ENCODE data around the gene PRRT1.
A peak's percentile ranks its signal among the peaks of the same experiment; 100 is the strongest.

PRRT1 gene

DNA sequence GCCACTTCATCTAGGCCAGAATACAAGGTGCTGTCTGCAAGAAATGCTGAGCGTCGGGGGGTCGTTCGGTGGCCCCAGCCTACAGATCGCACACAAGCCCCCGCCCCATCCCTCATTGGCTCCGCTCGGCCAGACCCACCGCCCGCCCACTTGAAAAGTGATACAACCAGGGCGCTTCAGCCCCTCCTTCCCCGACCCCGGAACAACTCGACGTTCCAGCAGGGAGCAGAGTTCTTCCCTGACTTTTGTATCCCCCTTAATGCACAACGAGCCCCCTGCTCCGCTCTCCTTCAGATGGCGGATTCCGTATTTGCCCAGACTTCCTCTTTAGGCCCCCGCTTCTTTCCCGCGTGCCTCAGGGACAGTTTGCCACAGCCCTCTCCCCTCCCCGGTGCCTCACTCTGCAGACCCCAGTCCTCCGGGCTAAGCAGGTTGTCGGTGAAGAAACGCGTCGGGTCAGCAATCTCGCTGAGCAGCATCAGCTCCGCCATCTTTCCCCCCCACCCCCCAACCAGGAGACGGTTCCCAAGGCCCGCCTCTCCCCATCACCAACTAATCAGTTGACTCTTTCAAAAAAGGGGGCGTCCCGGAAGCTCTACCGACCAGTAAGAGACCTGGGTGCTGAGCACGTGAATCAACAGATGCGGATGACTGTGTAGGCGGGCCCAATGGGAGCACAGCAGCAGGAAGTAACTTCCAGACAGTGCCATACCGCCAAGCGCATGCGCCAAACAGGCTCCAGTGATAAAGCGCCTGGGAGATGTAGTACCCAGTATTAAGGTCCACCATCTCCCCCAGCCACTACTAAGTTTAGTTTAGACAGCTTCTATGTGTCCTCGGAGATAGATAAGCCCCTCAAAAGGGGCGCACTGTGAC lies 23.8 kb downstream of the PRRT1 start, which contains the start of gene ATF6B:
Gene ATF6B (minus strand): TSS at position 530 of the 876 bp plus-strand sequence. CDS start 39 bp downstream, at position 491.
- Histone ChIP-seq H3K36me3 (ENCODE audit: insufficient read depth, low read length) (peaks cover 2% of the 10 kb centered on the region; the same call in 1 of the 2 replicates), H4K20me1 (ENCODE audit: insufficient read depth, low read length, poor library complexity, severe bottlenecking) (peaks cover 17% of the 10 kb centered on the region), H3K27me3 (ENCODE audit: insufficient read depth, low read length, poor library complexity, severe bottlenecking) (no peaks in the 10 kb centered on the region), H3K4me2 (ENCODE audit: low read depth, low read length, poor library complexity, severe bottlenecking) (peak within 1 kb of the TSS; percentile 98), H3K79me2 (ENCODE audit: insufficient read depth, low read length) (peaks cover 38% of the 10 kb centered on the region), H3K9ac (ENCODE audit: low read depth, low read length, poor library complexity, severe bottlenecking) (peak within 1 kb of the TSS; percentile 91), H3K9me2 (replicated peaks; ENCODE audit: low read depth, low read length) (no peaks in the 10 kb centered on the region), H3K4me1 (ENCODE audit: insufficient read depth, low read length, poor library complexity, severe bottlenecking) (peaks cover 25% of the 10 kb centered on the region), H3F3A (ENCODE audit: low read depth) (no peaks in the 10 kb centered on the region), H3K9me3 (ENCODE audit: insufficient read depth, low read depth, low read length) (no peaks in the 10 kb centered on the region), H3K4me3 (ENCODE audit: low read length, poor library complexity, severe bottlenecking) (peak within 1 kb of the TSS; percentile 91), H2AFZ (ENCODE audit: low read length) (peak within 1 kb of the TSS; percentile 74)
- no peak for TF ChIP-seq EZH2phosphoT487 (IDR thresholded peaks at IDR 0.05; ENCODE audit: borderline replicate concordance)
- TF ChIP-seq, protein P1, sequence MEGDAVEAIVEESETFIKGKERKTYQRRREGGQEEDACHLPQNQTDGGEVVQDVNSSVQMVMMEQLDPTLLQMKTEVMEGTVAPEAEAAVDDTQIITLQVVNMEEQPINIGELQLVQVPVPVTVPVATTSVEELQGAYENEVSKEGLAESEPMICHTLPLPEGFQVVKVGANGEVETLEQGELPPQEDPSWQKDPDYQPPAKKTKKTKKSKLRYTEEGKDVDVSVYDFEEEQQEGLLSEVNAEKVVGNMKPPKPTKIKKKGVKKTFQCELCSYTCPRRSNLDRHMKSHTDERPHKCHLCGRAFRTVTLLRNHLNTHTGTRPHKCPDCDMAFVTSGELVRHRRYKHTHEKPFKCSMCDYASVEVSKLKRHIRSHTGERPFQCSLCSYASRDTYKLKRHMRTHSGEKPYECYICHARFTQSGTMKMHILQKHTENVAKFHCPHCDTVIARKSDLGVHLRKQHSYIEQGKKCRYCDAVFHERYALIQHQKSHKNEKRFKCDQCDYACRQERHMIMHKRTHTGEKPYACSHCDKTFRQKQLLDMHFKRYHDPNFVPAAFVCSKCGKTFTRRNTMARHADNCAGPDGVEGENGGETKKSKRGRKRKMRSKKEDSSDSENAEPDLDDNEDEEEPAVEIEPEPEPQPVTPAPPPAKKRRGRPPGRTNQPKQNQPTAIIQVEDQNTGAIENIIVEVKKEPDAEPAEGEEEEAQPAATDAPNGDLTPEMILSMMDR (conservative IDR thresholded peaks at IDR 0.05; ENCODE audit: low read length) = no peak

DNA sequence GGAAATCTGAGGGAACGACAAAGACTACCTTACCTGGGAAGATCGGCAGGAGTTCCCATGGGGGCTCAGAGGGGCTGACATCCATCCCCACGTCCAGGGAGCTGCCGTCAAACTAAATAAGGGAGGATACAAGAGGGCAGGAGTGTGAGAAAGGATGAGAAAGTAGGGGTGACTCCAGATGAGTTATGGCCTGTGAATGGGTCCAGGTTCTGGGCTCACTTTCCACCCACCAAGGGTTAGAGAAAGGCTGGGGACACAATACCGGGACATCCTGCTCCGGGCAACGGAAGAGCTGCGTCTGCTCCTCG lies 24.4 kb downstream of the PRRT1 start:
- peaks cover 25% of the 10 kb centered on the region for H3K4me1 ChIP-seq (ENCODE audit: insufficient read depth, low read length, poor library complexity, severe bottlenecking)
- H3K27me3 ChIP-seq (ENCODE audit: insufficient read depth, low read length, poor library complexity, severe bottlenecking) = no peaks in the 10 kb centered on the region
- peak overlapping the region; percentile 91 for H3K9ac ChIP-seq (ENCODE audit: low read depth, low read length, poor library complexity, severe bottlenecking)
- H2AFZ ChIP-seq (ENCODE audit: low read length) = no peak overlapping the region
- H3K9me3 ChIP-seq (ENCODE audit: insufficient read depth, low read depth, low read length) = no peaks in the 10 kb centered on the region
- peaks cover 38% of the 10 kb centered on the region for H3K79me2 ChIP-seq (ENCODE audit: insufficient read depth, low read length)
- TF ChIP-seq, protein P1 (conservative IDR thresholded peaks at IDR 0.05; ENCODE audit: low read length) = no peak
- TF ChIP-seq EZH2phosphoT487 (IDR thresholded peaks at IDR 0.05; ENCODE audit: borderline replicate concordance) = no peak
- H3F3A ChIP-seq (ENCODE audit: low read depth) = no peaks in the 10 kb centered on the region
- H3K4me2 ChIP-seq (ENCODE audit: low read depth, low read length, poor library complexity, severe bottlenecking) = peak overlapping the region; percentile 98
- H4K20me1 ChIP-seq (ENCODE audit: insufficient read depth, low read length, poor library complexity, severe bottlenecking) = peaks cover 17% of the 10 kb centered on the region
- H3K36me3 ChIP-seq (ENCODE audit: insufficient read depth, low read length) = peaks cover 2% of the 10 kb centered on the region; the same call in 1 of the 2 replicates
- H3K9me2 ChIP-seq (replicated peaks; ENCODE audit: low read depth, low read length) = no peaks in the 10 kb centered on the region
- peak overlapping the region; percentile 91 for H3K4me3 ChIP-seq (ENCODE audit: low read length, poor library complexity, severe bottlenecking)

DNA sequence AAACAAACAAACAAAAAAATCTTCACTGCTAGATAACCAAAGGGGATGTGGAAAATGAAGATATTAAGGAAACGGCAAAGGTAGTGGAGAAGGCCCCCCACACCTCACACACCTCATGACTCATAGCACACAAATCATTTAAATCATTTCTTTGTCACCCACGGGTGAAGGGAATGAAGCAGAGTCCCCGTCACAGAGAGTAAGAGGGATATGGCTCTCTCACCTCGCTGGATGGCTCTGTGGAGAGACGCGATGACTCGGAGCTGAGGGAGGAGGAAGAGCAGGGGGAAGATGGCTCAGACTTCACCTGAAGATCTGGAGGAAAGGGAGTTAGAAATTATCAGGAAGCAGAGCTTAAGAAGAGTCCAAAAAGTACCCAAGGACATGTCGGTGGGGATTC lies 24.9 kb downstream of the PRRT1 start:
- TF ChIP-seq, protein P1 (conservative IDR thresholded peaks at IDR 0.05; ENCODE audit: low read length) = no peak
- TF ChIP-seq EZH2phosphoT487 (IDR thresholded peaks at IDR 0.05; ENCODE audit: borderline replicate concordance) = no peak
- Histone ChIP-seq H3K36me3 (ENCODE audit: insufficient read depth, low read length) (peaks cover 5% of the 10 kb centered on the region; the same call in 1 of the 2 replicates), H3K79me2 (ENCODE audit: insufficient read depth, low read length) (peaks cover 38% of the 10 kb centered on the region), H2AFZ (ENCODE audit: low read length) (no peak overlapping the region), H3K9me3 (ENCODE audit: insufficient read depth, low read depth, low read length) (no peaks in the 10 kb centered on the region), H3K4me2 (ENCODE audit: low read depth, low read length, poor library complexity, severe bottlenecking) (peak overlapping the region; percentile 98), H3K27me3 (ENCODE audit: insufficient read depth, low read length, poor library complexity, severe bottlenecking) (no peaks in the 10 kb centered on the region), H3K9ac (ENCODE audit: low read depth, low read length, poor library complexity, severe bottlenecking) (peak overlapping the region; percentile 91), H3F3A (ENCODE audit: low read depth) (no peaks in the 10 kb centered on the region), H3K9me2 (replicated peaks; ENCODE audit: low read depth, low read length) (no peaks in the 10 kb centered on the region), H3K4me1 (ENCODE audit: insufficient read depth, low read length, poor library complexity, severe bottlenecking) (peaks cover 25% of the 10 kb centered on the region), H3K4me3 (ENCODE audit: low read length, poor library complexity, severe bottlenecking) (peak overlapping the region; percentile 91), H4K20me1 (ENCODE audit: insufficient read depth, low read length, poor library complexity, severe bottlenecking) (peaks cover 17% of the 10 kb centered on the region)
